NCI-H748 treated with DMSO at 0.1 percent for 48 hours (cell line): ENCODE measurements around the gene TIPRL.
A peak's percentile ranks its signal among the peaks of the same experiment; 100 is the strongest.
"Not testable (repeated sequence)": the region's sequence is repeated elsewhere in the genome, so short reads cannot be mapped to it uniquely, and the experiment has no call there.

Experiments
- DNase-seq: peaks from one replicate; lab custom pipeline; 2025; lab: John Stamatoyannopoulos, UW

TIPRL gene

DNA sequence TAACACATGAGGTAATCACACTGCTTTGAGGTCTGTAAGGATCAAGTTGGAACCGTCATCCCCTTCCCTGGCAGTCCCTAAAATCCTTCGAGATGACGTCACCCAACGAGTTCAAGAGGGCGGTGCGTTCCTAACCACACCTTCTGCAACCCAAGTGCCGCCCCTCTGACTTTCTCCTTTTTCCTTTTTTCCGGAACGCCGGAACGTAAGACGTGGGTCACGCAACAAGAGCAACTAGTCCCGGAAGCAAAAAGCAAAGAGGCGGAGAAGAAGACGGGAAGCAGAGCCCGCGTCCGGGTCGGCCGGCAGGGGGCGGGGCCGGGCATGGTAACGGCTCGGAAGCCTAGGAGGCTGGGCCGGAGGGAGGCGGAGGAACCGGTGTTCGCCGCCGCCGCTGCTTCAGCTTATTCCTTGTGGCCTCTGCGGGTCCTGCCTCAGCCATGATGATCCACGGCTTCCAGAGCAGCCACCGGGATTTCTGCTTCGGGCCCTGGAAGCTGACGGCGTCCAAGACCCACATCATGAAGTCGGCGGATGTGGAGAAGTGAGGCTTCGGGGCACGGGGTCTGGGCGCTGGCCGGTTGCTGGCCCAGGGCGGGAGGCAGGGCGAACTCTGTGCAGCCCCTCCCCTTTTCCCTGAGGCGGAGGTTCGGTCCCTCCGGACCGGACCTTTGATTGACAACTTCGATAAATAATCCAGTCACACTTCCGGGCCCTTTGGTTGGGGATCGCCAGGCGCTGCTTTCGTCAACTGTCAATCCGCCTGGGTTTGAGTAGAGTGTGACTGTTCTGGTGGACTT is at the start of gene TIPRL:
TSS of gene TIPRL (plus strand) at position 325 of the 800 bp plus-strand sequence. CDS start at position 441, 116 bp downstream.
- peak; percentile 92 for DNase-seq

DNA sequence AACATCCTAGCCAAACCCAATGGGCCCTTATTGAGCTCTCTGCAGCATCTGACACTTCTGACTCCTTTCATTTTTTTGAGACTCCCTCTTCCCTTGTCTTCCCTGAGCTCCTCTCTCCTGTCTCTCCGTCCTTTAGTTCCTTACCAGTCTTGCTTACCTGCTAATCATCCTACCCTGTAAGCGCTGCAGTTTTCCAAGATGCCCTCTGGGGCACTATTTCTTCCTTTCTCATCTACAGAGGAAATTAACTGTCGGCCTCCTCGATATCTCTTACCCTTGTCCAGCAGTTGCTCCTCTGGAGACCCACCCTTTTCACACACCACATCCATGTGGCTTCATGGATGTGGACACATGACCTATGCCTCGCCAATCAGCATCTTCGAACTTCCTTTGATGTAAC is 48.8 kb upstream of the TIPRL start:
- no peak for DNase-seq

DNA sequence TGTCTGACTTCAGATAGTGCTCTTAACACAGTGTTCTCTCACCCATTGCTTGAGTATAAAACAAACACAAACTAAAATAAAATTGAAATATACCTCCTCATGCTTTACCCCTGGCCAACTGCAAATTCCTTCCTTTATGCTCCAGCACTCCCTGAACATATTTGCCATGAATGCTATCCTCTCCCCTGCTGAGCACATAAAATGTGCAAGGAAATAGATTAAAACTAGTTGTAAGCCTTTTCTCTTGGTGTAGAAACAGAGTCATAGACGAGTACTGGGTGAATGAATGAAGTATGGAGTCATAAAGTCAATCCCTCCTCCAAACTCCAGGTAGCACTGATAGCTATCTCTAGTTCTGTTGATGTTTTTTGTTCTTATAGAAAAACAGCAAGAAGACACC is 44.6 kb upstream of the TIPRL start:
- DNase-seq = no peak

DNA sequence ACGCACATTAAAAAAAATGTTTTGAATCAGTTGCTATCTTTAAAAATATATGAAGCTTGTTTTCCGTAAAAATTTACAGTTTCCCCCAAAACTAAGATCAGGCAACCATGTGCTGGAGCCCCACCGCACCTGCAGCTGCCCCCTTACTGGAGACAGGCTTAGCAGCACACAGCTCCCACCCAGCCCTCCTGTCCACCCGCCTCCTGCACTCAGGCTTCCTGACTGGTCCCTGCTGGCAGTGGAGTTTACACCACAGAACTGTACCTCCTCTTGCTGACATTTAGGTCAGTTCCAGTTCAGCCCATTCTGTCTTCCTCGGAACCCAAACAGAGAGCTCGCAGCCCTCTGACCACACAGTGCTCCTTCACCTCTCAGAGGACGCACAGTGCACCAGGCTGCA is 44.1 kb upstream of the TIPRL start:
- no peak for DNase-seq

DNA sequence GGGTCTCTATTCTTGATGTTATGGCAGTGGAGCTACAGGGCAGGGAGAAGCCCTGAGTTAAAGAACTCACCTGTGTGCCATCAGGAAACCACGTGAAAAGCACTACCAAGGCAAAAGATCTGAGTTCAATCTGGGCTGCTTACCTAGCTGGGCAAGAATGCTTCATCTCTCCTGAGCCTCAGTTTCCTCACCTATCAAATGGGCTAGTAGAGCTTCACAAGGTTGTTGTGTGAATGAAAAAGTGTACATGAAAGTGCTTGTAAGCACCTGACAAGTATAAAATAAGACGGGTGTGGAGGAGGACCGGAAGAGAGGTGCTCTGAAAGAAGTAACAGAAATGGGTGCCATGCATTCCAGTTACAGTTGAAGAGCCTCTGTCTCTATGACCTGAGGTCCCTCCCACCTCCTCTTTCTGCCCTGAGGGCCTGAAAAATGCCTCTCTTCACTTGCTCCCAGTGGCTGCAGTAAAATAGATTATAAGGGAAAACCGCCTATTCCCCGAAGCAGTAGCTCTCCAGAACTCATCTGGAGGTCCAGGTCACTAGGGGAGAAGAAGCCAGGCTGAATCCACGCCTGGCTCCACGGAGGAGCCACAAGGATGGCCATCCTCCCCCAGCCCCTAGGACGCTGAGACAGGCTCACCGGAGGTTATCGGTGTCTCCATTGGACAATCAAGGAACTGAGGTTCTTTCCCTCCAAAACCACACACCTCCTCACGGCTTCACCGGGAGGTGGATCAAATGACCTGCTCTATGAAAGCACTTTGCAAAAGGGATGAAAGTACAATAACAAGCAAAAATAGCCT is 43.4 kb upstream of the TIPRL start:
- DNase-seq = peak; percentile 16

DNA sequence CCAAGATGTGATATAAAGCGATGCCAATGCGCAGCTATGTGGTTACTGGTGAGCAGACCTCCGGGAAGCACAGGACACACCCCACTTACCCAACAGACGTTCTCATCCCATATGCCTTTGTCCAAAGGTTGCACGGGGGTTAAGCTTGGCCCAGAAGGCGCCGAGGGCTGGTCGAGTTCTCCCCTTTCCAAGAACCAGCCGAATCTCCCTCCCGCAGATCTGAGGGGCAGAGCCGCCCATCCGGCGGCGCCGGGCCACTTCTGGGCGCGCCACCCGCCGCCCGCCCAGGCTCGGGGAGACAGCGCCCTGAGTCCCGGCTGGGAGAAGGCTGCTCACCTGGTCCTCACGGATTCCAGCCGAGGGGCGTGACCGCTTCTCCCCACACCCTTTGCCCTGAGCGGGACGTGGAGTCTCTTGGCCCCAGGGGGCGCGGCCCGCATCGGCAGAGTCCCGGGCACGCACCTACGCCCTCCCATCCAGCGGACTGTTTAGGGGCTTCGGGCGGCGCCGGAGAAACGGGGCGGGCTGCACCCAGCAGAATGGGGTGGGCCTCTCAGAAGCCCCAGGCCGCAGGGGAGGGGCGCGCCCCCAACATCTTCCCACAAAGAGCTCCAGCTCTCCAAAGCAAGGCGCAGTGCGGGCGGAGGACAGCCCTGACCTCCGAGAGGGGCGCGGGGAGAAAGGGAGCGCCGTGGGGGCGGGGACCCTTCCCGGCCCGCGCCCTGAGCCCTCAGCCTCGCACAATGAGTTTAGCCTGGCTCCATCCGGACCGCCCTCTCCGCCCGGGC is 42.6 kb upstream of the TIPRL start:
- no peak for DNase-seq

DNA sequence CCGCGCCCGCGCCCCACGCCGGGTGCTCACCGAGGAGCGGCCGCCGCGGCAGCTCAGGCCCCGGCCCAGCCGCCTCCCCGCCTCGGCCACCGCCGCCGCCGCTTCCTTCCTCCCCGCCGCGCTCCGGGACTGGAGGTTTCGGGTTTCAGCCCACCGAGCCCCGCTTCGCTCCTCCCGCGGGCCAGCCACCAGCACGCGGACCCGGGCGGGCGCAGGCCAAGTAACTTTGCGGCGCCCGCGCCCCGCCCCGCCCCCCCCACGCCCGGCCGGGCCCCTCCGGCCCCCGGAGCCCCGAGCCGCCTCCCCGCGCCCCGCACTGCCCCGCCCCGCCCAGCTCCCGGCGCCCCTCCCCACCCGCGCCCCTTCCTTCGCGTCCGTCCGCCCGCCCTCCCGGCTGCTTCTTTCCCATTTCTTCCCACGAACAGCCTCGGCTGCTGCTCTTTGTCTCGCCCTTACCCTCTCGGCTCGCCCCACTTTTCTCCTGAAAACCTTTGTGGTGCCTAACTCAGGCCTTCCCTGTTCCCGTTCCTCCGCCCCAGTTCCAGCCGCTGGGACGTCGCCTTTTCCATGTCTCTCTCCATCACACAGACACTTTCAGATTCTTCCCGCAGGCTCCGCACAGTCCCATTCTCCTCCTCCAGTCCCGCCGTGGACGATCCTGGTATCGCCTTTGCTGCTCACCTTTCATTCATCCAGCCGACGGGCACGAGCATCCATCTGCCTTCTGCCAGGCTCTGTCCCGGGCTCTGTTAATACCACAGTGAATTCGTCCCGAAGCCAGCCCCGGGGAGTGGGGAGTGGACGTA is 41.9 kb upstream of the TIPRL start, which contains the start of gene GPR161:
TSS of gene GPR161 (minus strand) at position 222 of the 806 bp plus-strand sequence. CDS start 32,080 bp downstream, outside the sequence.
- DNase-seq = peak; percentile 45

DNA sequence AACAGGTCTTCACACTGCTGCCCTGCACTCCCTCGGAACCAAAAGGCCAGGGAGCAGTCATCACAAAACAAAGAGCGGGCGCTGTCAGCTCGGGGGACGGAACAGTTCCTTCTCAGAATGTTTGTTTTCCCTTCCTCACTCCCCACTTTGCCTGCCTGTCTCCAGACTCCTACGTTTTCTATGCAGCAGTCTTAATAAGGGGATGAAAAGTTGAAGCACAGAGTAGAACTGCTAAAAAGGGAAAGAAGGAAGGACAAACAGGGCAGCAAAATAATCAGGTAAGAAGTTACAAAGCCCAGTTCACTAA is 41.3 kb upstream of the TIPRL start:
- no peak for DNase-seq

DNA sequence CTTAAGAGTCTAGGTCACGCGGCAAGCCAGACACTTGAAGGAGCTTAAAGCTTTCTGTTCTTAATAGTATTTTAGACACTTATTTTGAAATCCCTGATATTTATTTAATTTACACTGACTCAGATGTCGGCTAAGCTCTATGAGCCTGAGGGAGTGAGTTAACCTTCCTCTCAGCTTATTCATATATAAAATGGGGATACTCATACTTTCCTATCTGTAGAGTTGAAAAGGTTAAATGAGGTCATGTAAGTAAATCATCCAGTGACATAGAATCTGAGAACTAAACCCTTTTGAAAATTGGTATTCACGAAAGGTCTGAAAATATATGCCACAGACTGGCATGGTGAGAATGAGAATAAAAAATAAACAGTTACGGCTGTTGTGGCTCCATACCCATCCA is 40.6 kb upstream of the TIPRL start:
- DNase-seq = no peak

DNA sequence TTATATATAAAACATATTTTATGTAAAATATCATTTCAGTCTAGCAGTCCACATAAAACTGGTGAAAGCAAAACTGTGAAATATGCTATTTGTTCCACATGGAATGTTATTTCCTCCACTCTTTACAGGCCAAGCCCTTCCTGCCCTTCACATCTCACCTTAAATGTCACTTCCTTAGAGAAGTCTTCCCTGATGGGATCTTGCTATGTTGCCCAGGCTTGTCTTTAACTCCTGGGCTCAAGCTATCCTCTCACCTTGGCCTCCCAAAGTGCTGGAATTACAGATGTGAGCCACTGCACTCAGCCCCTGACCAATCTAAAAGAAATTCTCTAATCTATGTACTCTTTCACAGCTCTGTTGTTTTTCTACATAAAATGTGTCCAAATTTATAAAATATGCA is 39.7 kb upstream of the TIPRL start:
- DNase-seq = no peak

DNA sequence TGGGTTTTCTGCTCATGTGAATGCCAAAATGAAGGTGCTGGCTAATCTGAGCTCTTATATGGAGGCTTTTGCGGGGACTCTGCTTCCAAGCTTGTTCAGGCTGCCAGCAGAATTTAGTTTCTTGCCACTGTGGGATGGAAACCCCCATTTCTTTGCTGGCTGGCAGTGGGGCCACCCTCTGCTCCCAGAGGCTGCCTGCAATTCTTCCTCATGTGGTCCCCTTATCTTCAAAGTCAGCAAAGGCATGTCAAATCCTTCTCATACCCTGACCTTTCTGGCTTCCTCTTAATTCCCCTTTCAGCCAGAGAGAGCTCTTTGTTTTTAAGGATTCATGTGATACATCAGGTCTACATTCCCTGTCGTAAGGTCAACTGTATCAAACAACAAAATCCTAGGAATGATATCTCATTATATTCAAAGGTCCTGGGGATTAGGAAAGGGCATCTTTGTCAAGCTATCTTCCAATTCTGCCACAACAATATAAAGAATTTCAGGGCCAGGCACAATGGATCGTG is 36.8 kb upstream of the TIPRL start:
- DNase-seq = no peak

DNA sequence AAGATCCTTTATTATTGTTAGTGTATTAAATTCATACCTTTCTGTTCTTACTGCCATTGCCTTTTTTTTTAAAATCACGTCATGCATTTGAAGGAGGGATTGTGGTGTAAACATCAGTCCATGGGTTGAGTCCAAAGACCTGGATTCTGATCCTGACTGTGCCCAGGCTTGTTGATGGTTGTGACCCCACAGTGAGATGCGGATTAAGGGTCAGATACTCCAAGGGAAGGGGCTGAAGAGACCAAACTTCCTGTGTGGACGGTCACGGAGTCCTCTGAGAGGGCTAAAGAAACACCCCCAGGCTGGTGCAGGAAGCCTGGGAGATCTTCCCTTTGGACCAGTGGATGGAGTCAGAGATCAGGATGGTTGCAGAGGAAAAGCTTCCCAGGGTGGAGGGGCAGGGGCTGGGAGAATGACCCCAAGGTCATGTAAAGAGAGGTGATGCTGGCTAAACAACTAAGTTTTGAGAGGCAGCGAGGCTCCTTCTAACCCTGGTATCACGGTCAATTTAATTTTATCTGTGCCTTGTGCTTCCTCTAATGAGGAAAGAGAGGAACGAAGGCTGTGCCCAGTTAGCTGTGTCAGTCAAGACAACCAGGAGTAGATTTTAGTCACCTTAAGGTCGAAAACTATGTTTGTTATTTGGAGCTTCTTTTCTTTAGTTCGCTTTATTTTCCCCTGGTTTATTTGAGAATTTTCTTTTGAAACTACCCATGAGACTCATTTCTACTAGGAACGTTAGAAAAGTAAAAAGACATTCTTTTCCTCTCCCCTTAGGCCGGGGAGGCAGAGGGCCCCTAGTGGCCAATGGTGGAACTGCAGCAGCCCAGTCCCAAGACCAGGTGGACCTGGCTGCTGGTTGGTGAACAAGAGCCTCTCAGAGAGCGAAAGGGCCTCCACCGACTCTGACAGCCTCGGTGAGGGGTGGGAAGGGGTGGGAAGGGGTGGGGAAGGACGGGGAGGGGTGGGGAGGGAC is 33.3 kb upstream of the TIPRL start:
- peak; percentile 39 for DNase-seq

DNA sequence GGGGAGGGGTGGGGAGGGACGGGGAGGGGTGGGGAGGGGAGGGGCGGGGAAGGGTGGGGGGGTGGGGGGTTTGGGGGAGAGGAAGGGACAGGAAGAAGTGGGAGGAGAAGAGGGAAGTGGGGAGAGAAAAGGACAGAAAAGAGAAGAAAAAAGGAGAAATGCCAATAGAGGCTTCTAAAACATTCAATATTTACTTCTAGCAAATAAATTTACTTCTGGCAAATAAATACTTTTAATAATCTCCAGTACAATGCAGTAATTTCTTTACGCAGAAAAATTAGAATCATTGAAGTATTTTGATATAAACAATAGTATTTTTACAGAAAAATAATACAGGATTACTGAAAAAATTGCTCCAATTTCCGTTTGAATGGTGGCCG is 32.6 kb upstream of the TIPRL start:
- DNase-seq = no peak

DNA sequence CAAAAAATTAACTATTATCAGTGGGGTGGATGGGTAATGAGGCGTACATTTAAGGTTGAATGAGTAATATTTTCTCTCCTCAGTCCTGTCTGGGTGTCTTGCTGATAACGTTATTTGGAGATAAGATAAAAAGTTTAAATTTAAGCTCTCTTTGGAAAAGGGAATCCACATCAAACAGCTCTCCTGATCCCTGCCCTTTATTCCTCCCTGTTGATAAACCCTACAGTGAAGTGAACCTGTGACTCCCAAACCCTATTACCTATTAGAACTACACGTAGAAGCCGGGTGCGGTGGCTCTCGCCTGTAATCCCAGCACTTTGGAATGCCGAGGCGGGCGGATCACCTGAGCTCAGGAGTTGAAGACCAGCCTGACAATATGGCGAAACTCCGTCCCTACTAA is 32.1 kb upstream of the TIPRL start:
- no peak for DNase-seq

DNA sequence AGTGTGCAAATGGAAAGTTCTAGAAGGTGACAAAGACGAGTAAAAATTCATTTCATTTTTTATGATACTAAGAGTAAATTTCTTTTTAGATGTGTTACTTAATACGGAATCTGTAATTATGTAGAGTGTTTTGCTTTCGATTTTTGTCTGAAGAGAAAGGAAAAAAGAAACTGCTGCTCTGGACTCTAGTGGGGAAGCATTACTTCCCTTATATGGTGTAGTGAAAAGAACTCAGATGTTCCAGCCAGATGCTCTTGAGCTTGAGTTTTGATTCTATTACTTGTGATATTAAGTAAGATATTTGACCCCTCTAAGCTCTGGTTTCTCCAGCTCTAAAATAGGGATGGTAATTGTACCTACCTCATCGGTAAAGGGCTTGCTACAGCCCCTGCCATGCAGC is 29.8 kb upstream of the TIPRL start:
- no peak for DNase-seq

DNA sequence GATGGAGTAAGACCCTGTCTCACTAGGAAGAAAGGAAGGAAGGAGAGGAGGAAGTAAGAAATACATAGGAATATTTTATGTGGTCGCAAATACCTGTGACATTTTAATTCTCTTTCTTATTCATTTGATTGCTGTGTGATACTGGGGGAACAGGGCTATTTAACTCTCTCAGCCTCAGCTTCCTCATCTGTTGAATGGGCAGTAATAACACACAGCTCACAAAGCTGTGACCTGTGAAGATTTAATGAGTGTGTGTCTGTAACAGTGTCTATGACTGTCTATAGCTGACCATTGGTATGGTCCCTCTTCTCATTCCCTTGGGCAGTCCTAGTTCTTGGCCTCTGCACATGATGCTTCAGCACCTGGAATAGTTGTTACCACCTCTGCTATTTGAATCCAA is 28.5 kb upstream of the TIPRL start:
- DNase-seq = no peak

DNA sequence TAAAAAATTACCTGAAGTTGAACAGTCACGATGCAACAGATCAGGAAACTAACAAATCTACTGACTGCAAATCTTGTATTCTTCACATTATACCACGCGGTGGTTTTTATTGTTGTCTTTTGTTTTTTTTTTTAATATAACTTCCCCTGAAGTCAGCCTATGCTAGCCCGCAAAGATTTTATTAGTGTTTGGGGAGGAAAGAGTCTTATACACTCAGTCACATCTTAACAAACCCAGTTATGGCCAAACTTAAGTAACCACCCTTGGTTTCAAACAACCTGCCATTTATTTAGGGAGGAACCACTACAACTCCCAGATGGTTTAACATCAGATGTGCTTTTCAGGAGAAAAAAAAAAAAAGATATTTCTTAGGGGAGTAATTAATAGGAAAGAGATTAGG is 26.8 kb upstream of the TIPRL start:
- DNase-seq = no peak

DNA sequence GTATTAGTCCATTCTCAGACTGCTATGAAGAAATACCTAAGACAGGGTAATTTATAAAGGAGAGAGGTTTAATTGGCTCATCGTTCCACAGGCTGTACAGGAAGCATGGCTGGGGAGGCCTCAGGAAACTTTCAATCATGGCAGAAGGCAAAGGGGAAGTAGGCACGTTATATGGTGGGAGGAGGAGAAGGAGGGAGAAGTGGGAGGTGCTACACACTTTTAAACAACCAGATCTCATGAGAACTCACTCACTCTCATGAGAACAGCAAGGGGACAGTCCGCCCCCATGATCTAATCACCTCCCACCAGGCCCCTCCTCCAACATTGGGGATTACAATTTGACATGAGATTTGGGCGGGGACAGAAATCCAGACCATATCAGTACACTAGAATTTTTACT is 24.1 kb upstream of the TIPRL start:
- not testable (repeated sequence) for DNase-seq

DNA sequence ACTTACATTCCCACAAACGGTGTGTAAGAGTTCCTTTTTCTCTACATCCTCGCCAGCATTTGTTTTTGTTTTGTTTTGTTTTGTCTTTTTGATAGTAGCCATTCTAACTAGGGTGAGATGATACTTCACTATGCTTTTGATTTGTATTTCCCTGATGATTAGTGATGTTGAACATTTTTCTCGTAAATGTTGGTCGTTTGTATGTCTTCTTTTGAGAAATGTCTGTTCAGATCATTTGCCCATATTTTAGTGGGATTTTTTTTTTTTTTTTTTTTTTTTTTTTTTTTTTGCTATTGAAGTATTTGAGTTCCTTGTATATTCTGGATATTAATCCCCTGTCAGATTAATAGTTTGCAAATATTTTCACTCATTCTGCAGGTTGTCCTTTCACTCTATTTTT is 22.9 kb upstream of the TIPRL start:
- no peak for DNase-seq

DNA sequence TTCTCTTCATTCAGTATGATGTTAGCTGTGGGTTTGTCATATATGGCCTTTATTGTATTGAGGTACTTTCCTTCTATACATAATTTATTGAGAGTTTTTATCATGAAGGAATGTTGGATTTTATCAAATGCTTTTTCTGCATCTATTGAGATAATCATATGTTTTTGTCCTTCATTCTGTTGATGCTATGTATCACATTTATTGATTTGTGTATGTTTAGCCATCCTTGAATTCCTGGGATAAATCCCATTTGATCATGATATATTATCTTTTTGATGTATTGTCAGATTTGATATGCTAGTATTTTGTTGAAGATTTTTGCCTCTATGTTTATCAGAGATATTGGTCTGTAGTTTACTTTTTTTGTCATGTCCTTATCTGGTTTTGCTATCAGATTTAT is 21.1 kb upstream of the TIPRL start:
- DNase-seq = no peak
